Karpas-422 (cell line): ENCODE data around the gene RIMBP2. TPM values are rescaled to one million over a fixed set of nuclear protein-coding genes. Genes with fewer than 3 reads are reported as not detected.

Source experiments
- DNase-seq: peaks from one replicate; pipeline ENCODE4 v3.0.0-alpha.2; 2015
- H2AFZ ChIP-seq: fragments of 200-600 bp; sonication (generic); 2 replicates; pipeline ENCODE4 v1.6.1; 2014; ENCODE audit warnings: antibody characterized with exemption, low read length, mixed read lengths
- H3K27ac ChIP-seq: fragments of 200-600 bp; sonication (generic); 2 replicates; pipeline ENCODE4 v1.5.1; 2014; ENCODE audit warnings: mild to moderate bottlenecking, low read length, moderate library complexity
- H3K27me3 ChIP-seq: fragments of 200-600 bp; sonication (generic); 2 replicates; pipeline ENCODE4 v1.6.1; 2014; ENCODE audit warnings: low read length, mixed read lengths
- H3K36me3 ChIP-seq: fragments of 200-600 bp; sonication (generic); 2 replicates; pipeline ENCODE4 v1.6.1; 2014; ENCODE audit warnings: low read length, mixed read lengths; ENCODE audit not compliant: insufficient read depth
- H3K4me1 ChIP-seq: fragments of 200-600 bp; sonication (generic); 2 replicates; pipeline ENCODE4 v1.6.1; 2014; ENCODE audit warnings: mild to moderate bottlenecking, low read length, mixed read lengths
- H3K4me2 ChIP-seq: fragments of 200-600 bp; sonication (generic); 2 replicates; pipeline ENCODE4 v1.6.1; 2014; ENCODE audit warnings: low read length, low read depth, mild to moderate bottlenecking; ENCODE audit not compliant: poor library complexity, severe bottlenecking
- H3K4me3 ChIP-seq: fragments of 200-600 bp; sonication (generic); 2 replicates; pipeline ENCODE4 v1.5.1; 2014; ENCODE audit warnings: mild to moderate bottlenecking, antibody characterized with exemption, low read length, mixed read lengths
- H3K79me2 ChIP-seq: fragments of 200-600 bp; sonication (generic); 2 replicates; pipeline ENCODE4 v1.6.1; 2014; ENCODE audit warnings: mild to moderate bottlenecking, low read length, mixed read lengths
- H3K9ac ChIP-seq: fragments of 200-600 bp; sonication (generic); 2 replicates; pipeline ENCODE4 v1.6.0; 2014; ENCODE audit warnings: low read length
- H3K9me2 ChIP-seq: fragments of 200-600 bp; sonication (generic), shearing (Covaris generic); replicated peaks from 2 replicates; pipeline ENCODE4 v1.6.0; 2014; ENCODE audit warnings: mild to moderate bottlenecking, low read length, moderate library complexity; ENCODE audit not compliant: insufficient read depth
- H3K9me3 ChIP-seq: fragments of 300-700, 200-600 bp; sonication (generic); 2 replicates; pipeline ENCODE4 v1.6.1; 2014; ENCODE audit warnings: low read length, mixed read lengths
- H4K20me1 ChIP-seq: fragments of 200-600 bp; sonication (generic); 2 replicates; pipeline ENCODE4 v1.6.1; 2014; ENCODE audit warnings: mild to moderate bottlenecking, antibody characterized with exemption, low read length, low read depth; ENCODE audit not compliant: insufficient read depth
- total RNA-seq: library from RNA; depleted of rRNA; stranded (reverse); fragments of >200 nt; shearing (Covaris generic); gene quantifications from 2 replicates; pipeline ENCODE4 v1.2.3, GENCODE V29; 2014; ENCODE audit warnings: low replicate concordance

Gene RIMBP2
- total RNA-seq, 1 experiment from 2014 or later: not detected

- Histone ChIP-seq H2AFZ (no peak overlapping the region), H3K27me3 (no peaks in the 10 kb centered on the region), H4K20me1 (no peaks in the 10 kb centered on the region), H3K27ac (no peak overlapping the region), H3K36me3 (no peaks in the 10 kb centered on the region), H3K9ac (no peak overlapping the region), H3K4me2 (no peak overlapping the region), H3K9me3 (no peaks in the 10 kb centered on the region), H3K9me2 (no peaks in the 10 kb centered on the region), H3K4me1 (no peaks in the 10 kb centered on the region), H3K4me3 (no peak overlapping the region), H3K79me2 (no peaks in the 10 kb centered on the region)
- DNase-seq: no peak
Observed at GRCh38 chr12:130424858-130425697, 291.0 kb downstream of the RIMBP2 start.

- DNase-seq: no peak
- no peaks in the 10 kb centered on the region for H3K4me1 ChIP-seq
- H3K27me3 ChIP-seq: no peaks in the 10 kb centered on the region
- H3K79me2 ChIP-seq: no peaks in the 10 kb centered on the region
- H4K20me1 ChIP-seq: no peaks in the 10 kb centered on the region
- no peak overlapping the region for H3K4me2 ChIP-seq
- H3K27ac ChIP-seq: no peak overlapping the region
- no peak overlapping the region for H3K4me3 ChIP-seq
- H3K36me3 ChIP-seq: no peaks in the 10 kb centered on the region
- H3K9me2 ChIP-seq: no peaks in the 10 kb centered on the region
- no peak overlapping the region for H2AFZ ChIP-seq
- no peak overlapping the region for H3K9ac ChIP-seq
- no peaks in the 10 kb centered on the region for H3K9me3 ChIP-seq
Observed at GRCh38 chr12:130423991-130424857, 291.9 kb downstream of the RIMBP2 start.

GRCh38 chr12:130423136-130423535 lies 293.0 kb downstream of the RIMBP2 start:
- no peak overlapping the region for H2AFZ ChIP-seq
- H3K27me3 ChIP-seq: no peaks in the 10 kb centered on the region
- DNase-seq: no peak
- no peaks in the 10 kb centered on the region for H3K9me3 ChIP-seq
- H3K27ac ChIP-seq: no peak overlapping the region
- no peak overlapping the region for H3K9ac ChIP-seq
- H3K36me3 ChIP-seq: no peaks in the 10 kb centered on the region
- H3K4me2 ChIP-seq: no peak overlapping the region
- H3K4me3 ChIP-seq: no peak overlapping the region
- no peaks in the 10 kb centered on the region for H3K9me2 ChIP-seq
- H3K4me1 ChIP-seq: no peaks in the 10 kb centered on the region
- H3K79me2 ChIP-seq: no peaks in the 10 kb centered on the region
- no peaks in the 10 kb centered on the region for H4K20me1 ChIP-seq

GRCh38 chr12:130422676-130423075 lies 293.4 kb downstream of the RIMBP2 start:
- no peaks in the 10 kb centered on the region for H3K9me3 ChIP-seq
- no peak overlapping the region for H3K4me2 ChIP-seq
- H3K36me3 ChIP-seq: no peaks in the 10 kb centered on the region
- H3K4me3 ChIP-seq: no peak overlapping the region
- H2AFZ ChIP-seq: no peak overlapping the region
- no peaks in the 10 kb centered on the region for H3K79me2 ChIP-seq
- H3K27me3 ChIP-seq: no peaks in the 10 kb centered on the region
- no peaks in the 10 kb centered on the region for H3K9me2 ChIP-seq
- no peak overlapping the region for H3K9ac ChIP-seq
- H3K4me1 ChIP-seq: no peaks in the 10 kb centered on the region
- no peak for DNase-seq
- H3K27ac ChIP-seq: no peak overlapping the region
- no peaks in the 10 kb centered on the region for H4K20me1 ChIP-seq

- no peaks in the 10 kb centered on the region for H3K27me3 ChIP-seq
Observed at GRCh38 chr12:130421896-130422295, 294.2 kb downstream of the RIMBP2 start.

GRCh38 chr12:130420071-130420470 lies 296.0 kb downstream of the RIMBP2 start:
- Histone ChIP-seq H3K9me3 (no peaks in the 10 kb centered on the region), H3K4me2 (no peak overlapping the region), H3K4me3 (no peak overlapping the region), H3K9ac (no peak overlapping the region), H3K9me2 (no peaks in the 10 kb centered on the region), H3K27me3 (no peaks in the 10 kb centered on the region), H2AFZ (no peak overlapping the region), H3K27ac (no peak overlapping the region), H3K4me1 (no peaks in the 10 kb centered on the region), H3K79me2 (no peaks in the 10 kb centered on the region), H3K36me3 (no peaks in the 10 kb centered on the region), H4K20me1 (no peaks in the 10 kb centered on the region)
- DNase-seq: no peak

More at GRCh38 chr12:130421896-130422295, 294.2 kb downstream of the RIMBP2 start:
- H3K9me2 ChIP-seq: no peaks in the 10 kb centered on the region
- H3K9me3 ChIP-seq: no peaks in the 10 kb centered on the region
- no peak overlapping the region for H3K4me3 ChIP-seq
- H3K4me1 ChIP-seq: no peaks in the 10 kb centered on the region
- DNase-seq: no peak
- no peaks in the 10 kb centered on the region for H3K36me3 ChIP-seq
- no peaks in the 10 kb centered on the region for H3K79me2 ChIP-seq
- H3K4me2 ChIP-seq: no peak overlapping the region
- no peak overlapping the region for H3K9ac ChIP-seq
- no peak overlapping the region for H2AFZ ChIP-seq
- no peak overlapping the region for H3K27ac ChIP-seq
- H4K20me1 ChIP-seq: no peaks in the 10 kb centered on the region

- no peaks in the 10 kb centered on the region for H3K4me1 ChIP-seq
- H3K9me3 ChIP-seq: no peaks in the 10 kb centered on the region
- no peak overlapping the region for H3K4me2 ChIP-seq
- H3K4me3 ChIP-seq: no peak overlapping the region
- H3K27ac ChIP-seq: no peak overlapping the region
- no peaks in the 10 kb centered on the region for H4K20me1 ChIP-seq
- no peaks in the 10 kb centered on the region for H3K27me3 ChIP-seq
- H3K79me2 ChIP-seq: no peaks in the 10 kb centered on the region
- no peak overlapping the region for H2AFZ ChIP-seq
- H3K36me3 ChIP-seq: no peaks in the 10 kb centered on the region
- no peak for DNase-seq
- no peak overlapping the region for H3K9ac ChIP-seq
- no peaks in the 10 kb centered on the region for H3K9me2 ChIP-seq
Observed at GRCh38 chr12:130419116-130419515, 297.0 kb downstream of the RIMBP2 start.

GRCh38 chr12:130418251-130418650 lies 297.8 kb downstream of the RIMBP2 start:
- H3K4me2 ChIP-seq: no peak overlapping the region
- DNase-seq: no peak
- H2AFZ ChIP-seq: no peak overlapping the region
- no peak overlapping the region for H3K4me3 ChIP-seq
- no peaks in the 10 kb centered on the region for H3K36me3 ChIP-seq
- H3K27me3 ChIP-seq: no peaks in the 10 kb centered on the region
- no peaks in the 10 kb centered on the region for H3K79me2 ChIP-seq
- H3K27ac ChIP-seq: no peak overlapping the region
- no peaks in the 10 kb centered on the region for H3K9me2 ChIP-seq
- no peak overlapping the region for H3K9ac ChIP-seq
- H3K4me1 ChIP-seq: no peaks in the 10 kb centered on the region
- H3K9me3 ChIP-seq: no peaks in the 10 kb centered on the region
- H4K20me1 ChIP-seq: no peaks in the 10 kb centered on the region
